Ectodermal cell (in vitro differentiated cells): Measurements from ENCODE around the gene RPL3.

ENCODE experiments used
- H3K27ac ChIP-seq: 2 replicates; pipeline ENCODE4 v1.7.0; 2013; ENCODE audit warnings: mild to moderate bottlenecking, low read depth, low read length; ENCODE audit not compliant: insufficient read depth, poor library complexity, severe bottlenecking
- H3K27me3 ChIP-seq: 2 replicates; pipeline ENCODE4 v1.7.0; 2013; ENCODE audit warnings: mild to moderate bottlenecking, low read length; ENCODE audit not compliant: insufficient read depth, control insufficient read depth, poor library complexity, severe bottlenecking
- H3K36me3 ChIP-seq: one replicate; pipeline ENCODE4 v1.7.0; 2013; ENCODE audit warnings: low read length; ENCODE audit not compliant: control insufficient read depth, insufficient read depth
- H3K4me1 ChIP-seq: one replicate; pipeline ENCODE4 v1.7.0; 2013; ENCODE audit warnings: low read length; ENCODE audit not compliant: control insufficient read depth, insufficient read depth
- H3K4me3 ChIP-seq: 2 replicates; pipeline ENCODE4 v1.7.0; 2013; ENCODE audit warnings: low read depth, low read length, control low read depth; ENCODE audit not compliant: insufficient read depth
- H3K9me3 ChIP-seq: 2 replicates; pipeline ENCODE4 v1.7.0; 2013; ENCODE audit warnings: mild to moderate bottlenecking, low read length, moderate library complexity; ENCODE audit not compliant: control insufficient read depth
- WGBS, 2 experiments: methylation state at CpG; one replicate each; pipeline ENCODE4 v1.1.7; 2013; ENCODE audit warnings: missing lambda C conversion rate in 2 of 2; 5-methylcytosine and 5-hydroxymethylcytosine counted together

RPL3 gene

GRCh38 chr22:39298241-39298987, 21.0 kb downstream of the RPL3 start:
- H3K36me3 ChIP-seq: no peaks in the 10 kb centered on the region
- 74 to 76% methylated on average over 18 of the region's 18 CpGs for WGBS, 2 experiments
- H3K9me3 ChIP-seq: no peaks in the 10 kb centered on the region
- H3K4me1 ChIP-seq: peaks cover 14% of the 10 kb centered on the region
- H3K27ac ChIP-seq: no peak overlapping the region
- no peak overlapping the region for H3K4me3 ChIP-seq
- H3K27me3 ChIP-seq: no peaks in the 10 kb centered on the region

GRCh38 chr22:39297490-39298240, 21.8 kb downstream of the RPL3 start:
- Histone ChIP-seq H3K36me3 (no peaks in the 10 kb centered on the region), H3K9me3 (no peaks in the 10 kb centered on the region), H3K4me1 (peaks cover 17% of the 10 kb centered on the region), H3K27me3 (no peaks in the 10 kb centered on the region), H3K27ac (no peak overlapping the region), H3K4me3 (no peak overlapping the region)
- WGBS, 2 experiments: 75 to 80% methylated on average over 18 of the region's 18 CpGs

GRCh38 chr22:39296981-39297489, 22.4 kb downstream of the RPL3 start:
- H3K36me3 ChIP-seq: no peaks in the 10 kb centered on the region
- WGBS, 2 experiments: 81 to 82% methylated on average over 19 of the region's 19 CpGs
- H3K27ac ChIP-seq: no peak overlapping the region
- H3K4me1 ChIP-seq: peaks cover 22% of the 10 kb centered on the region
- H3K27me3 ChIP-seq: no peaks in the 10 kb centered on the region
- H3K9me3 ChIP-seq: no peaks in the 10 kb centered on the region
- H3K4me3 ChIP-seq: no peak overlapping the region

GRCh38 chr22:39296535-39296934, 22.9 kb downstream of the RPL3 start:
- H3K9me3 ChIP-seq: no peaks in the 10 kb centered on the region
- H3K27me3 ChIP-seq: no peaks in the 10 kb centered on the region
- no peak overlapping the region for H3K27ac ChIP-seq
- peaks cover 23% of the 10 kb centered on the region for H3K4me1 ChIP-seq
- no peak overlapping the region for H3K4me3 ChIP-seq
- H3K36me3 ChIP-seq: no peaks in the 10 kb centered on the region
- 91 to 92% methylated on average over 6 of the region's 6 CpGs for WGBS, 2 experiments

GRCh38 chr22:39294571-39295468, 24.6 kb downstream of the RPL3 start:
- 92 to 93% methylated on average over 17 of the region's 17 CpGs for WGBS, 2 experiments
- H3K9me3 ChIP-seq: no peaks in the 10 kb centered on the region
- H3K4me3 ChIP-seq: no peak overlapping the region
- no peaks in the 10 kb centered on the region for H3K27me3 ChIP-seq
- H3K36me3 ChIP-seq: no peaks in the 10 kb centered on the region
- no peak overlapping the region for H3K27ac ChIP-seq
- H3K4me1 ChIP-seq: peaks cover 16% of the 10 kb centered on the region

GRCh38 chr22:39293766-39294368, 25.6 kb downstream of the RPL3 start:
- Histone ChIP-seq H3K9me3 (no peaks in the 10 kb centered on the region), H3K4me1 (peaks cover 16% of the 10 kb centered on the region), H3K4me3 (no peak overlapping the region), H3K27me3 (no peaks in the 10 kb centered on the region), H3K36me3 (no peaks in the 10 kb centered on the region), H3K27ac (no peak overlapping the region)
- WGBS, 2 experiments: 87% methylated on average over 15 of the region's 15 CpGs

- 23 to 27% methylated on average over 12 of the region's 12 CpGs for WGBS, 2 experiments
- Histone ChIP-seq H3K4me1 (peaks cover 9% of the 10 kb centered on the region), H3K27ac (no peak overlapping the region), H3K27me3 (no peaks in the 10 kb centered on the region), H3K9me3 (no peaks in the 10 kb centered on the region), H3K4me3 (no peak overlapping the region), H3K36me3 (no peaks in the 10 kb centered on the region)
Measured at GRCh38 chr22:39292561-39293074, 26.8 kb downstream of the RPL3 start.

- WGBS, 2 experiments: 90 to 91% methylated on average over 19 of the region's 19 CpGs
- no peak overlapping the region for H3K4me3 ChIP-seq
Measured at GRCh38 chr22:39292031-39292462, 27.4 kb downstream of the RPL3 start.

GRCh38 chr22:39291523-39291922, 27.9 kb downstream of the RPL3 start:
- Histone ChIP-seq H3K36me3 (no peaks in the 10 kb centered on the region), H3K27me3 (no peaks in the 10 kb centered on the region), H3K9me3 (no peaks in the 10 kb centered on the region), H3K27ac (no peak overlapping the region), H3K4me1 (peaks cover 9% of the 10 kb centered on the region), H3K4me3 (no peak overlapping the region)
- WGBS, 2 experiments: 84 to 91% methylated on average over 10 of the region's 10 CpGs

More at GRCh38 chr22:39292031-39292462, 27.4 kb downstream of the RPL3 start:
- H3K27me3 ChIP-seq: no peaks in the 10 kb centered on the region
- H3K9me3 ChIP-seq: no peaks in the 10 kb centered on the region
- no peaks in the 10 kb centered on the region for H3K36me3 ChIP-seq
- H3K4me1 ChIP-seq: peaks cover 9% of the 10 kb centered on the region
- H3K27ac ChIP-seq: no peak overlapping the region
